AML-193 (cell line): ENCODE data around the gene RNASE8.
A peak's percentile ranks its signal among the peaks of the same experiment; 100 is the strongest.

Source experiments
- DNase-seq, 2 experiments: peaks; one replicate each; lab custom pipeline; 2025; lab: John Stamatoyannopoulos, UW

Gene RNASE8

GRCh38 chr14:21072781-21073339 lies 15.2 kb downstream of the RNASE8 start:
- no peak for DNase-seq

GRCh38 chr14:21073921-21074320 lies 16.3 kb downstream of the RNASE8 start:
- DNase-seq: no peak

- DNase-seq: no peak
These were observed 17.0 kb downstream of the RNASE8 start for GRCh38 chr14:21074398-21075272.

GRCh38 chr14:21075719-21076437 lies 18.3 kb downstream of the RNASE8 start:
- no peak for DNase-seq

- no peak for DNase-seq
These were observed 20.1 kb downstream of the RNASE8 start for GRCh38 chr14:21077672-21078071.

- no peak for DNase-seq
These were observed 20.7 kb downstream of the RNASE8 start for GRCh38 chr14:21078287-21078686.

GRCh38 chr14:21078726-21079125 lies 21.1 kb downstream of the RNASE8 start:
- no peak for DNase-seq

GRCh38 chr14:21081521-21082142 lies 24.0 kb downstream of the RNASE8 start:
- DNase-seq: no peak

- DNase-seq: no peak
These were observed 26.1 kb downstream of the RNASE8 start for GRCh38 chr14:21083565-21084325.

- DNase-seq: no peak
These were observed 26.8 kb downstream of the RNASE8 start for GRCh38 chr14:21084396-21084795.

GRCh38 chr14:21084998-21085853 lies 27.6 kb downstream of the RNASE8 start:
- DNase-seq: no peak

GRCh38 chr14:21086908-21087293 lies 29.3 kb downstream of the RNASE8 start:
- no peak for DNase-seq

- DNase-seq: peak; percentile 34 to 37
These were observed 29.9 kb downstream of the RNASE8 start for GRCh38 chr14:21087294-21088091.

- no peak for DNase-seq
These were observed 31.1 kb downstream of the RNASE8 start for GRCh38 chr14:21088687-21089086.

- DNase-seq: no peak
These were observed 31.6 kb downstream of the RNASE8 start for GRCh38 chr14:21089271-21089670.

GRCh38 chr14:21089877-21090193 lies 32.2 kb downstream of the RNASE8 start:
- DNase-seq: no peak

GRCh38 chr14:21090194-21090939 lies 32.7 kb downstream of the RNASE8 start:
- DNase-seq: no peak

GRCh38 chr14:21090940-21091663 lies 33.5 kb downstream of the RNASE8 start:
- no peak for DNase-seq

GRCh38 chr14:21091821-21092272 lies 34.2 kb downstream of the RNASE8 start:
- no peak for DNase-seq
